ENCODE results near the gene HPN. TPM values are rescaled to one million over a fixed set of nuclear protein-coding genes. Genes with fewer than 3 reads are reported as not detected.

HPN gene
- total and polyA plus RNA-seq, 2 experiments from 2014 or later = 14.0 to 17.4 TPM

- H3K4me2 ChIP-seq = no peak overlapping the region
- Mint-ChIP-seq H3K27ac (peak overlapping the region; percentile 73), H3K4me1 (peaks cover 30% of the 10 kb centered on the region), H3K4me3 (no peak overlapping the region), H3K36me3 (ENCODE audit: low read depth) (peaks cover 83% of the 10 kb centered on the region), H3K27me3 (ENCODE audit: insufficient read depth, low read depth, poor library complexity) (peaks cover 12% of the 10 kb centered on the region), H3K9me3 (no peaks in the 10 kb centered on the region; the same call in 1 of the 3 replicates)
- H3K27me3 ChIP-seq (ENCODE audit: insufficient read depth) = no peaks in the 10 kb centered on the region
- peaks cover 25% of the 10 kb centered on the region for H3K4me1 ChIP-seq (ENCODE audit: insufficient read depth)
- peaks cover 73% of the 10 kb centered on the region for H3K79me2 ChIP-seq (replicated peaks; ENCODE audit: insufficient read depth)
- no peak for DNase-seq (ENCODE audit: low spot score)
- no peak for ATAC-seq
- H3K4me3 ChIP-seq = no peak overlapping the region
- peak overlapping the region; percentile 45; the same call in 1 of the 2 replicates for H3K27ac ChIP-seq (ENCODE audit: low read depth)
- no peak overlapping the region for H2AFZ ChIP-seq
- no peak for TF ChIP-seq NANOG (IDR thresholded peaks at IDR 0.05; ENCODE audit: borderline replicate concordance)
- TF ChIP-seq STAT1 (IDR thresholded peaks at IDR 0.05; ENCODE audit: unreplicated experiment) = no peak
- TF ChIP-seq CREB1 (CRISPR knock-in tag; IDR thresholded peaks at IDR 0.05; ENCODE audit: low read depth) = no peak
- no peak for TF ChIP-seq POLR2AphosphoS5 (IDR thresholded peaks at IDR 0.05; ENCODE audit: low read depth)
- no peak for TF ChIP-seq REST (IDR thresholded peaks at IDR 0.05; ENCODE audit: unreplicated experiment)
- TF ChIP-seq EZH2phosphoT487 (IDR thresholded peaks at IDR 0.05; ENCODE audit: unreplicated experiment) = no peak
- H3F3A ChIP-seq (replicated peaks; ENCODE audit: low read depth) = peaks cover 34% of the 10 kb centered on the region
- H3K9me2 ChIP-seq (ENCODE audit: insufficient read depth) = no peaks in the 10 kb centered on the region
- H3K36me3 ChIP-seq (ENCODE audit: insufficient read depth) = peaks cover 36% of the 10 kb centered on the region
- peaks cover 60% of the 10 kb centered on the region for H4K20me1 ChIP-seq (replicated peaks; ENCODE audit: insufficient read depth)
Measured at GRCh38 chr19:35006342-35006998, 35.1 kb upstream of the HPN start.

GRCh38 chr19:35006999-35007365, 34.5 kb upstream of the HPN start:
- DNase-seq (ENCODE audit: low spot score) (no peak), ATAC-seq (no peak)
- Histone ChIP-seq H3K27ac (ENCODE audit: low read depth) (peak overlapping the region; percentile 45; the same call in 1 of the 2 replicates), H3K4me3 (no peak overlapping the region), H3K4me2 (no peak overlapping the region), H2AFZ (no peak overlapping the region), H3K36me3 (ENCODE audit: insufficient read depth) (peaks cover 38% of the 10 kb centered on the region), H3K79me2 (replicated peaks; ENCODE audit: insufficient read depth) (peaks cover 68% of the 10 kb centered on the region), H3F3A (replicated peaks; ENCODE audit: low read depth) (peaks cover 32% of the 10 kb centered on the region), H4K20me1 (replicated peaks; ENCODE audit: insufficient read depth) (peaks cover 60% of the 10 kb centered on the region), H3K27me3 (ENCODE audit: insufficient read depth) (no peaks in the 10 kb centered on the region), H3K9me2 (ENCODE audit: insufficient read depth) (no peaks in the 10 kb centered on the region), H3K4me1 (ENCODE audit: insufficient read depth) (peaks cover 20% of the 10 kb centered on the region)
- H3K36me3 Mint-ChIP-seq (ENCODE audit: low read depth) = peaks cover 83% of the 10 kb centered on the region
- H3K27ac Mint-ChIP-seq = peak overlapping the region; percentile 73; the same call in 1 of the 2 replicates
- H3K9me3 Mint-ChIP-seq = no peaks in the 10 kb centered on the region; the same call in 2 of the 3 replicates
- peaks cover 12% of the 10 kb centered on the region for H3K27me3 Mint-ChIP-seq (ENCODE audit: insufficient read depth, low read depth, poor library complexity)
- H3K4me1 Mint-ChIP-seq = peaks cover 27% of the 10 kb centered on the region
- H3K4me3 Mint-ChIP-seq = no peak overlapping the region
- TF ChIP-seq JUNB (IDR thresholded peaks at IDR 0.05; ENCODE audit: unreplicated experiment) = no peak
- TF ChIP-seq ZNF462 (CRISPR knock-in tag; IDR thresholded peaks at IDR 0.05) = no peak
- no peak for TF ChIP-seq ETS1 (IDR thresholded peaks at IDR 0.05)
- TF ChIP-seq ZNF114 (CRISPR knock-in tag; IDR thresholded peaks at IDR 0.05) = no peak
- TF ChIP-seq POLR2AphosphoS5 (IDR thresholded peaks at IDR 0.05; ENCODE audit: low read depth) = no peak

Data from GM23338 (cell line).